Lower leg skin (tissue), 3 donors: Measurements from ENCODE around the gene SRGN.

Source experiments
- POLR2A ChIP-seq, 2 donors: fragments of 450-650 bp; IDR thresholded peaks; one replicate each; pipeline ENCODE4 v1.6.1; 2016 to 2017; ENCODE audit warnings: antibody characterized with exemption in 2 of 2, mild to moderate bottlenecking in 1 of 2, moderate library complexity in 1 of 2
- TF ChIP-seq, protein P1 (sequence below), 3 donors: fragments of 450-650 bp; IDR thresholded peaks; one replicate each; pipeline ENCODE4 v1.5.1; 2016; ENCODE audit warnings: antibody characterized with exemption in 3 of 3, mild to moderate bottlenecking in 3 of 3, moderate library complexity in 2 of 3

DNA sequence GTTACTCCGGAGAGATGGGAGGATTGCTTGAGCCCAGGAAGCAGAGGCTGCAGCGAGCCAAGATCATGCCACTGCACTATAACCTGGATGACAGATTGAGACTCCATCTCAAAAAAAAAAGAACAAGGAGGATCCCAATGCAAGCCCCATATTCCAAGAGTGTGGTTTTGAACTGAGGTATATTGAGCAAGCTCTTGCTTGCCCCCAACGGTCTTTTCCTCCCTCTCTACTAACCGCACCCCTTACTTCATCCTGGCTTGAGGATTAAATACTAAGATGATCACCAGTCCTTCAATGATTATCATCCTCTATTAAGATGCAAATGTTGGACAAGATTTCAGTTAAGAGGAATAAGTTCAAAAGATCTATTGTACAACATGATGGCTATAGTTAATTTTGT is 12.5 kb upstream of the SRGN start:
- TF ChIP-seq, protein P1, sequence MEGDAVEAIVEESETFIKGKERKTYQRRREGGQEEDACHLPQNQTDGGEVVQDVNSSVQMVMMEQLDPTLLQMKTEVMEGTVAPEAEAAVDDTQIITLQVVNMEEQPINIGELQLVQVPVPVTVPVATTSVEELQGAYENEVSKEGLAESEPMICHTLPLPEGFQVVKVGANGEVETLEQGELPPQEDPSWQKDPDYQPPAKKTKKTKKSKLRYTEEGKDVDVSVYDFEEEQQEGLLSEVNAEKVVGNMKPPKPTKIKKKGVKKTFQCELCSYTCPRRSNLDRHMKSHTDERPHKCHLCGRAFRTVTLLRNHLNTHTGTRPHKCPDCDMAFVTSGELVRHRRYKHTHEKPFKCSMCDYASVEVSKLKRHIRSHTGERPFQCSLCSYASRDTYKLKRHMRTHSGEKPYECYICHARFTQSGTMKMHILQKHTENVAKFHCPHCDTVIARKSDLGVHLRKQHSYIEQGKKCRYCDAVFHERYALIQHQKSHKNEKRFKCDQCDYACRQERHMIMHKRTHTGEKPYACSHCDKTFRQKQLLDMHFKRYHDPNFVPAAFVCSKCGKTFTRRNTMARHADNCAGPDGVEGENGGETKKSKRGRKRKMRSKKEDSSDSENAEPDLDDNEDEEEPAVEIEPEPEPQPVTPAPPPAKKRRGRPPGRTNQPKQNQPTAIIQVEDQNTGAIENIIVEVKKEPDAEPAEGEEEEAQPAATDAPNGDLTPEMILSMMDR (IDR thresholded peaks at IDR 0.05), result no peak
- no peak for TF ChIP-seq POLR2A (IDR thresholded peaks at IDR 0.05)
